NCI-H1105 treated with DMSO at 0.1 percent for 48 hours (cell line): ENCODE data around the gene QSOX2.

ENCODE experiments used
- DNase-seq: peaks from one replicate; lab custom pipeline; 2025; lab: John Stamatoyannopoulos, UW

The QSOX2 gene

GRCh38 chr9:136190237-136190601 is 55.4 kb downstream of the QSOX2 start:
- DNase-seq = no peak

DNA sequence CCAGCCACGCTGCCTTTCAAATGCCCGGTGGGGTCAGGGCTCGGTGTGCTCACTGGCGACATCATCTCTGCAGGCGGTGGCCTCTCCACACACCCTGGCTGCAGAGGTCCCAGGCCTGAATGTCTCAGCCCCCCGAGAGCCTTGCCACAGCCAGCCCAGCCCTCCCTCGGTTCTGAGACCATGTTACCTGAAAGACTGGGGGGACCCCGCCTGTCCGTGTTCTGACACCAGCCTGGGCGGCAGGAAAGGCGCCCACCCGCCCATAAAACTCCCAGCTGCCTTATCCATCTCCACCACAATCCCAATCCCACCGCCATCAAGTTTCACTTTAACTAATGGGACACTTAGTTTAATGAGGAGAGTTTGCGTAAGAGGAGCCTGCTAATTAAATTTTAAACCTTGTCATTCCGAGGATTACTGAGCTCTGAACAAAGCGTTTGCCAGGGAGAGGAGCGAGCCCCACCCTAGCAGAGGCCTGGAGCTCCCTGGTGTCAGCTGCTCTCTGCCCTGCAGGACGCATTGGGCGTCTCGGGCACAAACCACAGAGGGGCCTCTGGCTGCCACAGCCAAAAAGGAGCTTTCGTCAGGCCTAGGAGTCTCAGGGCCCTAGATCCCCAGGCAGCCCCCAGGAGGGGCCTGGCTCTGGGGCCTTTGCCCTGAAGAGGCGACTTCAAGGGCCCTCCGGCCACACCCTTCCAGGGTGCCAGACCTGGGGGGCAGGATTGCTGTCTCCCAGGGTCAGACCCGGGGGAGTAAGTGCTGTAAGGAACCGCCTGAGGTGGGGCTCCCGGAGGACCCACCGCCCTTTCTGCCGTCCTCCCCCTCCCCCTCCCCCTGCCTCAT is 56.0 kb downstream of the QSOX2 start:
- no peak for DNase-seq

DNA sequence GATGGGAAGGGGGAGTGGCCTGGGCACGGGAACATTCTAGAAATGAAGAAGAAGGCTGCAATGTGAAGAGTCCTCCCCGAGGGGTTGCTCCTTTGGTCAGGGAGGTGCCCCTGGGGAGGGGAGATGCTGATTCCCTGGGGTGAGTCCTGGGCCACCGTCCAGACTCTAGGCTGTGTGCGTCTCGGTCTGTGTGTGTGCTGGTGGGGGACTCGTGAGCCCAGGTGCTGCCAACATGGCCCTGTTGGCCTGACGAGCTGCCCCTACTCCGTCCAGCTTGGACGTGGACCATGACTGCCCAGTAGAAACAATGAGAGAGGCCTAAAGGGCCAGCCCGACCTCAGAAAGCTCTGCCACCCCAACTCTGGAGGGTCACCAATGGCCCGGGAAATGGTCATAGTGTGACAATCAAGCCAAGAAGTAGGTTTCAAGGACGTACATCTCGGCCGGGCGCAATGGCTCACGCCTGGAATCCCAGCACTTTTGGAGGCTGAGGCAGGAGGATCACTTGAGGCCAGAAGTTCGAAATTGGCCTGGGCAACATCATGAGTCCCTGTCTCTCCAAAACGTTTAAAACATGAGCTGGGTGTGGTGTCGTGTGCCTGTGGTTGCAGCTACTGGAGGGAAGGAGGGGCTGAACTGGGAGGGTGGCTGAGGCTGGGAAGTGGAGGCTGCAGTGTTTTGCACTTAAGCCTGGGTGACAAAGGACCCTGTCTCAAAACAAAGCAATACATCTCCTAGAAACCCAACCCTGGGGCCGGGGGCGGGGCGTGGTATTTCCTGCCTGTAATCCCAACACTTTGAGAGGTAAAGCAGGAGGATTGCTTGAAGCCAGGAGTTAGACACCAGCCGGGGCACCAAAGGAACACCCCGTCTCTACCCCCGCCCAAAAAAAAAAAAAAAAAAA is 57.7 kb downstream of the QSOX2 start:
- DNase-seq = no peak

- no peak for DNase-seq
Measured at GRCh38 chr9:136187197-136187596, 58.4 kb downstream of the QSOX2 start.

DNA sequence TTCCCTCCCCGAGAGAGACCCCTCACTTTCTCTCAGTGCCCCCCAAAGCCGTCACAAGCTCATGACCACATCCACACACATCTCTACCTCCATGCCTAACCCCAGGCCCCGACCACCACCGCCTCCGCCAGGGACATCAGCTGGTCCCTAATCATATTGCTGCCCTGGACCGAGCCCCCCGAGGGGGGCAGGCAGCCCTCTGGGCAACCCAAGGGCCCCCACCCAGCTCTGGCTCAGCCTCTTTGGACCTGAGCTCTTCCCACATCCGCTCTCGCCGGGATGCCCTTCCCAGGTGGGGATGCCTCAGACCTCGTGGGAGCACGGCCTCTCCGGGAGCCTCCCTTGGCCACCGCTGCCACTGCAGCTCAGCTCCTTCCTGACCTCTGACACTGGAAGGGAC is 59.2 kb downstream of the QSOX2 start:
- no peak for DNase-seq

DNA sequence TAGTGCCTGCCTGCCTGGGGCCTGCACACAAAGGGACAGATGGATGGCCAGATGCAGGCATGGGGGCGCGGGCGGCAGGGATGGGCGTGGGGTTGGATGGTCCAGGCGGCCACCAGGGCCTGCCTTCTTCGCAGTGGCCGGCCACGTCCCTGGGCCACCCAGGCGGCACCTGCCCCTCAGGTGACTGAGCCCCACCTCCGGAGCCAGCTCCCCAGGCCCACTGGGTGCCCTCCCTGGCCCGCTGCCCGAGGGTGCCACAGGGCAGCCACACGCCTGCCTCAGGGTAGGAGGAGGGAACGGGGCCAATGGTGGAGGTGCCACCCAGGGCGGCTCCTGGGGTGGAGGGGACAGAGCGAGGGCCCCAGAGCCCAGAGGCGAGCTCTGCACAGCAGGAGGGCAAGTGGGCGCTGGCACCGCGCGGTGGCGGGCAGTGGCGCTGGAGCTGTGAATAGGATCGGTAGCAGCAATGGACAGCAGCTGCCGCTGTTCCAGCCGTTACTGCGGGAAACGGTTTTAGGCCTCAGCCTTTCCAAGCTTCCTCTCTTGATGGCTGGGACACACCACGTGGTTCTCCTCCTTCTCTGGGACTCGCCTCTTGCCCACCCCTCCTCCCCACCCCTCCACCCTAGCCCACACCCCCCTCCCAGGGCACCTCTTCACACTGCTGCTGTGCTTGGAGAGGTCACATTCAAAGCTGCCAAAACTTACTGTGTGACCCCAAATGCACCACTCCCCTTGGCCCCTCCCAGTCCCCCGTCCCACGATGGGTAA is 59.8 kb downstream of the QSOX2 start:
- DNase-seq = no peak

DNA sequence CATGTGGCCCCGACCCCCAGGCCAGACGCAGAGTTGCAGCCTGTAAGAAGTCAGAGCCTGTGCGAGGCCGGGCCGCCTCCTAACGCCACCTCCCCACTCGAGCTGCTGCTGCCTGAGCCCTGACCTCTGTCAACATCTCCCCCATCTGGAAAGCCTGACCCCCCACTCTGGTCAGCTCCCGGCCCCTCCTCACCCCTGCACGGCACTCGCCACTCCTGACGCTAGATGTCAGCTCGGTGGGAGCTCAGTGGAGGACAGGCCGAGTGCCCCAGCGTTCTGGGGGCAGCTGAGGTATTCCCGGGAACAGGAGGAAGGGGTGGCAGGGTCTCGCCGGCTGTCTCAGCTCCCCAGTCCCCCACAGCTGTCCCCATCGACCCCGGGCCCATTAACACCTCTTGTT is 60.5 kb downstream of the QSOX2 start:
- DNase-seq = no peak

DNA sequence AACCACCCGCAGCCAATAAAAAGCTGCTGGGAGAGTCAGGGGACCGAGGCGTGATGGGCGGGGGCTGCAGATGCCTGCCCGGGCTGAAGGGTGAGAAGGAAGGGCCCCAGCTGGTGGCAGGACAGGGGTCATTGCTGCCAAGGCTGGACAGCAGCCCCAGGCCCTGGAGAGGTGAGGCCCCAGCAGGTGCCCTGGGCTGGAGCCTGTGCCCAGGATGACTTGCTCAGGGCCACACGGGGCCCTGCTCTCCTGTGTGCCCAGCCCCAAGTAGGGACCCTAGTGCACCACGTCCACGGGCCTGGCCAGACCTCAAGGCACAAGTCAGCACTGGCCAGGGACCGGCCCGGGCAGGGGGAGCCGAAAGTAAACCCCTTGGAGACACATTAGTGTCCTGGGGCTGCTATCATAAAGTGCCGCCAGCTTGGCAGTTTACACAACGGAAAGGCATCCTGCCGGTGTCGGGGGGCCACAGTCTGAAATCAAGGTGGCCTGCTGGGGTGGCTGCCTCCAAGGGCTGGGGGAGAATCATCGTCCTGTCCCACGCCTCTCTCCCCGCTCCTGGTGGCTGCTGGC is 62.7 kb downstream of the QSOX2 start:
- DNase-seq = no peak

GRCh38 chr9:136182420-136182787 is 63.2 kb downstream of the QSOX2 start:
- DNase-seq = no peak

- no peak for DNase-seq
Measured at GRCh38 chr9:136181784-136182419, 63.7 kb downstream of the QSOX2 start.

DNA sequence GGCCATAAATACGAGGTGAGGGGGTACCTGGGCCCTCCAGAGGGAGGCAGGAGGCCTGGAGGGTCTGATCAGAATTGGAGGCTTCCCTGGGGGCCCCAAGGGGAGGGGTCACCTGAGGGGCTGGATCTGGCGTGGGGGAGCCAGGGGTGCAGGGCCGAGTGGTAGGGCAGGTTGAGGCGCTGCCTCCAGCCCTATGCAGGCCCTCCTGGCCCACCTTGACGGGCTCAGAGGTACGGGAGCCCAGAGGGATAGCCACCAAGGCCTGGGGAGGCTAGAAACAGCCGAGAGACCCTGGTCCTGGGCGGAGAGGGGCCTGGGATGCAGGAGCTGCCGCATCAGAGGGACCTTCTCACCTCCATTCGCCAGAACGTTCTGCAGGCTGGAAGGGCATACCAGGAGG is 65.0 kb downstream of the QSOX2 start:
- no peak for DNase-seq

DNA sequence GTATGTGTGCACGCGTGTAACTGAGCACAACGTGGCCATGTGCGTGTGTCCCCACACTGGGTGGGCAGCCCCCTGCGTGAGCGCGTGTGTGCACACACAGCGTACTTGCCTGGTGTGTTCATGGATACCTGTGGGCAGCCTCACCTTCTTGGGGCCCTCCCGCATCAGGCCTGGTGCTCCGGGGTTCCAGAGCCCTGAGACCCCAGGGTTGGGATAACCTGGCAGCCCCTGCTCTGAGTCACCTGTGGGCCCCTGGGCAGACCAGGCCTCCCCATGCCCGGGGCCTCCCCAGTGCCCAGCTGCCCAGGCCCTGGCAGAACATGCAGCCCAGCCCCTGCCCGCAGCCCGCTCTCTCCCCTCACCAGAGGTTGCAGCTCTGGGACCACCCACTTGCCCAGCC is 65.9 kb downstream of the QSOX2 start:
- DNase-seq = no peak

DNA sequence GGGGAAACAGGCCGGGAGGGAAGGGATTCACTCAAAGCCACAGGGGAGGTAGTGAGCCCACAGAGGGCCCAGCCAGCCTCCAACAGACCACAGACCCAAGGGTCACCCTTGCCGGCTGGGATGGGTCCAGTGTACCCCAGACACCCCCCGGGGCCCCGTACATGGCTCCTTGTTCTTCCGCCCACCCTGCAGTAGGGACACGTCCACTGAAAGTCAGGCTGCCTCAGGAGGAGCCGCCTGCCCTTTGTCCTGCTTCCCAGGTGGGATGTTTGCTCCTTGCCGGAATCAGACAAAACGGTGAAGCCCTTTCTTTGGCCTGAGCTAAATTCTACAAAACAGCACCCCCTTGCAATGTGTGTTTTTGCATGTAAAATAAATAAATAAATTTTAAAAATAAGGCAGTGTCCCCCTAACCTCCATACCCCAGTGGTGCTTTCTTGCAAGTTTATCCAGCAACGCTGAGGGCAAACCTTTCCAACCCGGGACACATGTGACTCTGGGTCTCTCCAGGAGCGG is 66.5 kb downstream of the QSOX2 start:
- DNase-seq = no peak

- DNase-seq = no peak
Measured at GRCh38 chr9:136178773-136179075, 66.9 kb downstream of the QSOX2 start.

DNA sequence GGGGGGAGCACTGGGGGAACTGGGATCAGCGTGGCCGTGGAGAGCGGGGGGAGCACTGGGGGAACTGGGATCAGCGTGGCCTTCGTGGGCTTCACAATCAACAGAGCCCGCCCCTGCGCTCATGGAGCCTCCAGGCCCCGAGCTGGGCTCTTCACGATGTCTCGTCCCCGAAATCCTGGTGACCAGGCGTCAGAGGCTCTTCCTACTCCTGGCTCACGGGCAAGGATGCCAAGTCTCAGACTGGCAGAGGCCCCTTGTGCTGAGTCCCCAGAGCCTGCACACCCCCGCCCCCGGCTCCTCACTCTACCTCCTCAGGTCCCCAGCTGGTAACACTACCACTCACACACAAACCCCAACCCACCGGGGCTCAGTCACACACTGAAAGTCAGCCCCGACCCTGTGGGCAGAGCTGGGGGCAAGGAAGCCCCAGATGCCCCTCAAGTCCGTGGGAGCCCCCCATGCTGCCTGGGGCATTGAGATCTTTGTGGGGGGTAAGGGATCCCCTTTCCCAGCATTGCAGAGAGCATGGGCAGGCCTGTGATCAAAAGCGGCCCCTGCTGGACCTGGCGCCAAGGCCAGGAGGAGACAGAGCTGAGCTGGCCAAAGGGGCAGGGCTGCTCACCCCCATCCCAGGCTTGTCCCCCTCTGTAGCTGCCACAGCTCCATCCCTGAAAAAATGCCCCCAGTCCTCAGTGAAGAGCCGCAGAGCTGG is 67.4 kb downstream of the QSOX2 start:
- no peak for DNase-seq

DNA sequence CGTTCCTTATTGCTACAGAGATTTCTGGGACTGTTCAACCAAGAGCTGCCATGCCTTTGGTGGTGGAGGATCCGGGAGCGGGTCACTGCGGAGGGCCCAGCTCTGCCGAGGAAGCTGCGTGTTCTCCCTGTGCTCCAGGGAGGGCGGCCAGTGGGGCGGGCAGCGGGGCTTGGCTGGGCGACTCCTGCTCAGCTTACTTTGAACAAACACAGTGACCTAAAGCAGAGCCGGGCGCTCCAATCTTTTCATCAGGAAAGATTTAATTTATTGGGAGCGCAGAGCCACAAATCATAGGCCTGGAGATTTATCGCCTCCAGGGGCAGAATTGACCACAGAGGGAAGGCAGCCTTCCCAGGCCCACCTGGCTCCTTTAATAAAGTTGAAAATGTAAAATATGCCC is 68.4 kb downstream of the QSOX2 start:
- DNase-seq = no peak

- no peak for DNase-seq
Measured at GRCh38 chr9:136175616-136176197, 69.9 kb downstream of the QSOX2 start.

DNA sequence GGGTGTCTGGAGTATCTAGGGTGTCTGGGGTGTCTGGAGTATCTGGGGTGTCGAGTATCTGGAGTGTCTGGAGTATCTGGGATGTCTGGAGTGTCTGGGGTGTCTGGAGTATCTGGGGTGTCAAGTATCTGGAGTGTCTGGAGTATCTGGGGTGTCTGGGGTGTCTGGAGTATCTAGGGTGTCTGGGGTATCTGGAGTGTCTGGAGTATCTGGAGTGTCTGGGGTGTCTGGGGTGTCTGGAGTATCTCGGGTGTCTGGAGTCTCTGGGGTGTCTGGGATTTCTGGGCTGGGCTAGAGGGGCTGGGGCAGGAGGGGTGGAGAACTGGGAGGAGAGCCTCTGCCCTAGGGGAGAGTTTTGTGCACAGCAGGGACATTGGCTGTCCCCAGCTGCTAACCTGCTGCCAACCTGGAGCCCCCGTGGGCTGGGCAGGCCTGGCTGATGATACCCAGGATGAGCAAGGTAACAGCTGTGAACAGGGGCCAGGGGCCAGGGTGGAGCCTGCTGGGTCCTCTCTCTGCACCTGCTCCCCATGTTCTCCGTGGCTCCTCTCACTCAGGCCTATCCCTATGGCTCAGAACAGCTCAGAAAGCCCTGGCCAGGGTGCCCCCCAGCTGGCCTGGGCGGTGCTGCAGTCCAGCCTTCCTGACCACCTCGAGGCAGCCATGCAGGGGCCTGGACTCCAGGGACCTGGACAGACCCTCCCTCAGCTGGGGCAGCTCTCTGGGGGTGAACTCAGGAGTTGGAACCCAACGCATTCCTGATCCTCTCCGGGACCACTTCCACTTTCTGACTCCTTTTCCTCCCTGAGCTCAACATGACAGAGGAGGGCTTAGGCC is 70.6 kb downstream of the QSOX2 start:
- no peak for DNase-seq

- DNase-seq = no peak
Measured at GRCh38 chr9:136173648-136174290, 71.8 kb downstream of the QSOX2 start.
